AG04449 (cell line): ENCODE results near the gene ST6GALNAC6.
"Not testable (repeated sequence)": the region's sequence is repeated elsewhere in the genome, so short reads cannot be mapped to it uniquely, and the experiment has no call there.

Experiments
- CTCF ChIA-PET: fragments of 350-600 bp; formaldehyde crosslinking; extraction: SDS; loops from one replicate; lab custom pipeline; 2021; ENCODE audit warnings: antibody characterized with exemption; lab: Yijun Ruan, JAX
- POLR2A ChIA-PET: fragments of 400-600, 350-600 bp; formaldehyde crosslinking; extraction: SDS; loops from one replicate; lab custom pipeline; 2020; ENCODE audit warnings: antibody characterized with exemption, inconsistent platforms; lab: Yijun Ruan, JAX
- DNase-seq: peaks from one replicate; pipeline ENCODE4 v3.0.0-alpha.2; 2010; ENCODE audit warnings: low read depth, low spot score
- H3K4me3 ChIP-seq: 2 replicates; pipeline ENCODE4 v1.5.1; 2011; ENCODE audit warnings: low read depth, mild to moderate bottlenecking, control low read depth, low read length
- TF ChIP-seq, protein P1 (sequence below): IDR thresholded peaks from one replicate; pipeline ENCODE4 v1.5.1; 2011; ENCODE audit warnings: mild to moderate bottlenecking, moderate library complexity, low read length, control low read depth, inconsistent platforms; ENCODE audit not compliant: insufficient read depth; ENCODE audit errors: missing control alignments

ST6GALNAC6 gene

DNA sequence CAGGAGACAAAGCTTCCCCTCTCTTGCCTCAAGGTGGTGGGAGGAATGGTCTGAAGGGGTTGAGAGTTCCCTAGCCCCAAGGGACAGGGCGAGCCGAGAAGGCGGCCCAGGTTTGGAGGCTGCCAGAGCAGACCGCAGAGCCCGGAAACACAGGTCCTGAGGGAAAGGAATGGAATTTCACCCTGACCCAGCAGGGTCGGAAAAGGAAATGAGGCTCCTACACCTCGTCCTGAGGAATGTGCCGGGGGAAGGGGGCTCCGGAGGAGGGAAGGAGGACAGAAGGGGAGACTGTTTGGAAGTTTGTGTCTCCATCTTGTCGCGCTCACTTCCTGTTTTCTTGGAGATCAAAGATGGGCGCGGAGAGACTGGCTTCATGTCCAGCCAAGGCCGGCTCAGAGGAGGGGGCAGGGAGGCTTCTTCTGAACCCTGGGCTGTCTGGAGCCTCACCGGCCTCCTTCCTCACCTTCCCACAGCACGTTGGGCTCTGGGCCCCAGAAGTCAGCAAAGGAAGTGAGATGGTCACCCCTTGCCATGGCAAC lies 54.5 kb downstream of the ST6GALNAC6 start:
- CTCF ChIA-PET, result interaction anchor here (0.7 to 2.7 kb wide), 6 partner anchors 9 to 110 kb away, joined by 3 to 12 read pairs (median 4); partner anchors contain the start of genes ENG and TOR2A
- TF ChIP-seq, protein P1, sequence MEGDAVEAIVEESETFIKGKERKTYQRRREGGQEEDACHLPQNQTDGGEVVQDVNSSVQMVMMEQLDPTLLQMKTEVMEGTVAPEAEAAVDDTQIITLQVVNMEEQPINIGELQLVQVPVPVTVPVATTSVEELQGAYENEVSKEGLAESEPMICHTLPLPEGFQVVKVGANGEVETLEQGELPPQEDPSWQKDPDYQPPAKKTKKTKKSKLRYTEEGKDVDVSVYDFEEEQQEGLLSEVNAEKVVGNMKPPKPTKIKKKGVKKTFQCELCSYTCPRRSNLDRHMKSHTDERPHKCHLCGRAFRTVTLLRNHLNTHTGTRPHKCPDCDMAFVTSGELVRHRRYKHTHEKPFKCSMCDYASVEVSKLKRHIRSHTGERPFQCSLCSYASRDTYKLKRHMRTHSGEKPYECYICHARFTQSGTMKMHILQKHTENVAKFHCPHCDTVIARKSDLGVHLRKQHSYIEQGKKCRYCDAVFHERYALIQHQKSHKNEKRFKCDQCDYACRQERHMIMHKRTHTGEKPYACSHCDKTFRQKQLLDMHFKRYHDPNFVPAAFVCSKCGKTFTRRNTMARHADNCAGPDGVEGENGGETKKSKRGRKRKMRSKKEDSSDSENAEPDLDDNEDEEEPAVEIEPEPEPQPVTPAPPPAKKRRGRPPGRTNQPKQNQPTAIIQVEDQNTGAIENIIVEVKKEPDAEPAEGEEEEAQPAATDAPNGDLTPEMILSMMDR, result no peak
- H3K4me3 ChIP-seq, result no peak overlapping the region
- POLR2A ChIA-PET, result no interaction called here
- no peak for DNase-seq

DNA sequence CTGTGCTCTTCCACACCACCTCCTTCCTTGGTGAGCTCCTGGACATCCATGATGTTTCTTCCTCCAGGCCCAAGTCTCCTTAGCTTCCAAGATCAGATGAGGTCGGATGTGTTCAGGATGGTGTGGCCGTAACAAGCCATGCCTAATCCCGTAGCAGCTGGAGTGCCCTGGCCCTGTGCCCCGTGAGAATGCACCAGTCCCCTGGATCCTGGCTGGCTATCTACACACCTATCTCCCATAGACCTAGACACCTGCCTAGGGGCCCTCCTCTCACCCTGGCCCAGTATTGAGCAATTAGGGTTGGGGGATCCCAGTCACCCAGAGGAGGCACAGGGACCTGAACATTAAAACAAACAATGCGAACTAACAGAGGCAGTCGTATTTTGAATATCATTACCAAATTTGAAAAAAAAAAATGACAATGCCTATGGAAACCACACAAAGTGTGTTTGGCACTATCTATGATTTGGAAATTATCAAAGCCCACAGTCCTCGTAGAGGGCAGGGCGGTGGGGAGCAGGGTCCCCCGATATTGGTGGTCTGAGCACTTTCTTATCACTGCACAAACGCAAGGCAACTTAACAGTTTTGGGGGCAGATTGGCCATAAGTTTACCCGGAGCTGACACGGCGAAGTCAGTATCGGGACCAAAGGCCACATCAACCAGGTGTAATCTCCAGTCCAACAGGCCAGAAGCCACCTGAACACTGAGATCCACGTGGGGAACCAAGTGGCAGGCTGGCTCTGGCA lies 58.1 kb downstream of the ST6GALNAC6 start:
- H3K4me3 ChIP-seq, result no peak overlapping the region
- no peak for DNase-seq
- TF ChIP-seq, protein P1, result no peak
- POLR2A ChIA-PET, result no interaction called here
- CTCF ChIA-PET, result interaction anchor here (0.6 kb wide), 1 partner anchor 257 kb away, joined by 3 read pairs; no protein-coding TSS in a partner anchor

DNA sequence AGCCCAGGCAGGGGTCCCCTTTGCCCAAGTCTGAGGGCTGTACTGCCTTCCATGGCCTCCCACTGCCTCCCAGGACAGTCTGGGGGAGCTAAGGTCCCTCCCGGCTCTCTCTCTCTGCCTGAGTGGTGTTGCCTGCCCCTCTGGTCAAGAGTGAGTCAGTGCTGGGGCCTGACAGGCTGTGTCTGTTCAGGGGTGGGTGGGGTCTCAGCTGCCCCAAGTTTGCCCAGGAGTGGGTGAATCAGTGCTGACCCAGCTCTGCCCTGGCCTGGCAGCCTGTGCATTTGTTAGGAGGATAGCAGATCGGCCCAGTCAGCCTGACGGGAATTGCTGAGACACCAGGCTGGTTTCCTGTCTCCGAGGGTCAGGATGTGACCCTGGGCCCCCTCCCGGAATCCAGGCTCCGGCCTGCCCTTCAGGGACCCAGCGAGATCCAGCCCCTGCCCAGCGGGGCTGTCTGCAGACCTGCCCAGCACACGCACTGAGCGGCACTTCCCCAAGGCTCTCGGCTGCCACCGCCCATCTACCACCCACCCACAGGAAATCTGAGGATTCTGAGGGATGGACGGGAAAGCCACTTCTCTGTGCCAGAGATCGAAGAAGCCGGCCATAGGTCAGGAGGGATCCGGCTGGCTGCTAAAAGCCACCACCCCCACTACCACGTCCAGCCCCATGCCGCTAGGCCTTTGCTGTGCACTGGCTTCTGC lies 60.9 kb downstream of the ST6GALNAC6 start:
- H3K4me3 ChIP-seq, result peak overlapping the region; percentile 21

DNA sequence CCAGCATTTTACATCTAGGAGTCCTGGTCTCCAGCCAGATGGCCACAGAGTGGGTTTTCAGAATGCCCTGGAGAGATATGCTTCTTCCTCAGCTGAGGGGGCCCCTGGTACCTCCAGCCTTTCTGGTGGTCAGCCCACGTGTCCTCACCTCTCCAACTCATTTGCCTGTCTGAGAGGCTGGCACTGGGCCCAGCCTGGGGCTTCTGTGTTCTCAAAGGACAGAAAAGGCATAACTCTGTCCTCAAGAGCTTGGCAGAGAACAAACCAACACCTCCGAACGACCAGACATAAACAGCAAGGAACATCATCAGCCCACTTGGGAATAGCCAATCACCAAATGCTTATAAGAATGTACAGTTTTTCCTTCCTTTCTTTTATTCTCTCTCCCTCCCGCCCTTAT lies 62.1 kb downstream of the ST6GALNAC6 start:
- no peak for DNase-seq
- H3K4me3 ChIP-seq, result no peak overlapping the region
- ChIA-PET CTCF (interaction anchor here (1.0 to 1.8 kb wide), 5 partner anchors 10 to 84 kb away, joined by 3 to 10 read pairs (median 5); no protein-coding TSS in a partner anchor), POLR2A (interaction anchor here (1.8 kb wide), 1 partner anchor 16 kb away, joined by 12 read pairs; the partner anchor contains the start of gene ENG)
- TF ChIP-seq, protein P1, result no peak

More for the DNA sequence above, 60.9 kb downstream of the ST6GALNAC6 start:
- CTCF ChIA-PET, result interaction anchor here (0.7 to 1.8 kb wide), 4 partner anchors 9 to 31 kb away, joined by 3 to 10 read pairs (median 4); partner anchors contain the start of gene ENG
- POLR2A ChIA-PET, result interaction anchor here (0.9 to 1.8 kb wide), 3 partner anchors 15 to 31 kb away, joined by 3 to 12 read pairs (median 4); partner anchors contain the start of gene ENG
- DNase-seq, result peak; percentile 40
- TF ChIP-seq, protein P1, result no peak

DNA sequence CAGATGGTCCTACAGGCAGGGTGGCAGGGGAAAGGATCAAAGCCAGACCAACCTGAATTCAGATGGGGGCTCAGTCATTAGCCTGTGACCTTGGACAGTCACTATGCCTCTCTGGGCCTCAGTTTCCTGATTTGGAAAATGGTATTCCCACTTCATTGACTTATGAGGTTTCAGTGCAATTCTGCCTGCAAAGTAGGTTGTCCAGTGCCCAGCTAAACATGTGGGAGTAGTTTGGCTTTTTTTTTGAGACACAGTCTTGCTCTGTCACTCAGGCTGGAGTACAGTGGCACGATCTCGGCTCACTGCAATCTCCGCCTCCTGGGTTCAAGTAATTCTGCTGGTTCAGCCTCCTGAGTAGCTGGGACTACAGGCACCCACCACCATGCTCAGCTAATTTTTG lies 62.8 kb downstream of the ST6GALNAC6 start:
- not testable (repeated sequence) for H3K4me3 ChIP-seq, DNase-seq
- POLR2A ChIA-PET, result interaction anchor here (0.8 kb wide), 1 partner anchor 19 kb away, joined by 3 read pairs; no protein-coding TSS in a partner anchor
- CTCF ChIA-PET, result interaction anchor here (1.0 to 1.5 kb wide), 5 partner anchors 9 to 85 kb away, joined by 3 to 6 read pairs (median 4); no protein-coding TSS in a partner anchor

DNA sequence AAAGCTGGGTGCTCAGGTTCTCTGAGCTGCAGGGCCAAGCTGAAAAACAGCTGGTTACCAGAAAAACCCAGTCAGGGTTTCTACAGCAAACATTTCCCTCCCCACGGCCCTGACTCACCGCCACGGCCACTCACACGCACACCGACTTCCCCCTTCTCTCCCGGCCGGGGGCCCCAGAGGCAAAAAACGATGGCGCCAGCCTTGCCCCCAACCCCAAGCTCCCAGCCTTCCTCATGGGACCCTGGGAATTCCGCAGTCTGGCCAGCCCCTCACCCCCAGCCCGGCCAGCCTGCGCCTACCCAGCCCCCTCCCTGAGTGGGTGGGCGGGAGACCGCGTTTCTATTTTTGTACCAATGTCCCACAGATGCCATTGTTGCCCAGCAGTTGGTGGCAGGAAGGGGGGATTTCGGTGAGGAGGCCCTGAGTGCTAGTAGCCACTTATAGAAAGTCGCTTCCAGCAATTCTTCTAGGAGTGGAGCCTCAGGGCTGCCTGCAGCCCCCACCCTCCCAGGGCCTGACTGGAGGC lies 63.3 kb downstream of the ST6GALNAC6 start:
- no peak overlapping the region; the same call in 1 of the 2 replicates for H3K4me3 ChIP-seq
- TF ChIP-seq, protein P1, result no peak
- ChIA-PET CTCF (interaction anchor here (0.7 to 1.4 kb wide), 5 partner anchors 17 to 85 kb away, joined by 3 to 5 read pairs (median 3); no protein-coding TSS in a partner anchor), POLR2A (interaction anchor here (0.6 to 1.1 kb wide), 3 partner anchors 18 to 39 kb away, joined by 3 to 5 read pairs (median 3); partner anchors contain the start of gene ENG)
- DNase-seq, result no peak
